Thyroid gland (tissue), 4 donors: ENCODE data around the gene KRTAP22-2. TPM values are rescaled to one million over a fixed set of nuclear protein-coding genes. Genes with fewer than 3 reads are reported as not detected.

Experiments
- DNase-seq, 2 donors: peaks; one replicate each; pipeline ENCODE4 v3.0.0-alpha.2; 2019
- H3K27ac ChIP-seq, 3 donors: fragments of 200-600 bp; sonication (generic); 1 replicate in 2 of 3; 2 replicates in 1 of 3; pipeline ENCODE4 v1.5.1; 2016 to 2019; ENCODE audit warnings: mild to moderate bottlenecking in 1 of 3, moderate library complexity in 1 of 3
- H3K27me3 ChIP-seq: fragments of 200-600 bp; sonication (generic); one replicate; pipeline ENCODE4 v1.5.1; 2019
- H3K36me3 ChIP-seq, 2 donors: fragments of 200-600 bp; sonication (generic); one replicate each; pipeline ENCODE4 v1.5.1; 2016 to 2019
- H3K4me1 ChIP-seq, 2 donors: fragments of 200-600 bp; sonication (generic); one replicate each; pipeline ENCODE4 v1.5.1; 2017 to 2019
- H3K4me3 ChIP-seq, 3 donors: fragments of 200-600 bp; sonication (generic); replicated peaks in 1 of 3; 1 replicate in 2 of 3; 2 replicates in 1 of 3; pipeline ENCODE4 v1.5.1; 2016; ENCODE audit warnings: mild to moderate bottlenecking in 1 of 3
- H3K9me3 ChIP-seq: fragments of 200-600 bp; sonication (generic); one replicate; pipeline ENCODE4 v1.5.1; 2017
- CTCF ChIP-seq, 6 experiments: fragments of 200-600 bp in 3 of 6; fragments of 450-650 bp in 3 of 6; sonication (generic) in 3 of 6; IDR thresholded peaks; one replicate each; pipeline ENCODE4 v1.5.1; 2016 to 2019; ENCODE audit warnings: antibody characterized with exemption in 6 of 6, mild to moderate bottlenecking in 2 of 6, inconsistent platforms in 1 of 6, moderate library complexity in 1 of 6
- POLR2A ChIP-seq, 2 donors: fragments of 450-650 bp; IDR thresholded peaks; one replicate each; pipeline ENCODE4 v1.6.1; 2017; ENCODE audit warnings: antibody characterized with exemption in 2 of 2, mild to moderate bottlenecking in 2 of 2, moderate library complexity in 1 of 2
- WGBS, 2 donors: methylation state at CpG; one replicate each; pipeline ENCODE4 v1.1.5; 2017; 5-methylcytosine and 5-hydroxymethylcytosine counted together
- intact Hi-C: fragments of 100-400 bp; cut with DNase I; formaldehyde crosslinking; loops from one replicate; pipeline ENCODE4 v1.15.1; 2023
- small RNA-seq: library from RNA; depleted of rRNA; stranded (forward); fragments of <200 nt; gene quantifications from one replicate; pipeline ENCODE3, GENCODE V24; 2016
- total RNA-seq, 4 donors: library from RNA; depleted of rRNA; stranded (reverse); fragments of >200 nt; gene quantifications; one replicate each; pipeline ENCODE4 v1.2.3, GENCODE V29; 2016

KRTAP22-2 gene
- total RNA-seq, 4 donors from 2014 or later, result not detected

GRCh38 chr21:30555095-30555494, 35.1 kb downstream of the KRTAP22-2 start:
- H3K4me1 ChIP-seq, result no peaks in the 10 kb centered on the region
- H3K27ac ChIP-seq, result no peak overlapping the region
- intact Hi-C loops, result no loop called here
- no peaks in the 10 kb centered on the region for H3K27me3 ChIP-seq
- H3K36me3 ChIP-seq, result no peaks in the 10 kb centered on the region
- WGBS, 2 donors, result 92 to 94% methylated on average over 2 of the region's 2 CpGs
- no peaks in the 10 kb centered on the region for H3K9me3 ChIP-seq
- TF ChIP-seq CTCF (IDR thresholded peaks at IDR 0.05), result no peak
- TF ChIP-seq POLR2A (IDR thresholded peaks at IDR 0.05), result no peak
- no peak overlapping the region for H3K4me3 ChIP-seq
- DNase-seq, result no peak

GRCh38 chr21:30552782-30553181, 37.4 kb downstream of the KRTAP22-2 start:
- Histone ChIP-seq H3K4me3 (no peak overlapping the region), H3K27ac (no peak overlapping the region), H3K36me3 (no peaks in the 10 kb centered on the region), H3K27me3 (no peaks in the 10 kb centered on the region), H3K4me1 (no peaks in the 10 kb centered on the region), H3K9me3 (no peaks in the 10 kb centered on the region)
- DNase-seq, result no peak
- TF ChIP-seq CTCF (IDR thresholded peaks at IDR 0.05), result no peak
- no peak for TF ChIP-seq POLR2A (IDR thresholded peaks at IDR 0.05)
- intact Hi-C loops, result no loop called here
- WGBS, 2 donors, result 89 to 93% methylated on average over 1 of the region's 1 CpG

GRCh38 chr21:30541764-30542163, 48.4 kb downstream of the KRTAP22-2 start, which contains the start of gene KRTAP19-6:
Gene KRTAP19-6, minus strand, starts transcription at chr21:30541864. Its CDS starts 31 bp downstream, at chr21:30541833.
- Histone ChIP-seq H3K27ac (no peak within 1 kb of the TSS), H3K4me3 (no peak within 1 kb of the TSS), H3K27me3 (no peaks in the 10 kb centered on the region), H3K4me1 (no peaks in the 10 kb centered on the region), H3K9me3 (no peaks in the 10 kb centered on the region), H3K36me3 (no peaks in the 10 kb centered on the region)
- 88 to 95% methylated on average over 1 of the region's 1 CpG for WGBS, 2 donors
- no peak for DNase-seq
- intact Hi-C loops, result no loop called here
- TF ChIP-seq POLR2A (IDR thresholded peaks at IDR 0.05) (no peak), CTCF (IDR thresholded peaks at IDR 0.05) (no peak)

Small RNA genes lying within 50 kb of the gene (small RNA-seq; reads per million reads assigned to genes)
- gene KRTAP20-1 (not detected), gene KRTAP20-4 (not detected), gene KRTAP22-1 (not detected), gene KRTAP22-2 (not detected)

Other genes starting within 250 kb of the KRTAP22-2 start
- not detected for gene KRTAP23-1, start 241.8 kb downstream of the KRTAP22-2 start, total RNA-seq
- not detected for gene KRTAP13-2, start 218.1 kb downstream of the KRTAP22-2 start, total RNA-seq
- gene KRTAP13-1, start 194.4 kb downstream of the KRTAP22-2 start, total RNA-seq, result not detected
- gene KRTAP13-3, start 164.5 kb downstream of the KRTAP22-2 start, total RNA-seq, result not detected
- not detected for gene KRTAP13-4, start 160.2 kb downstream of the KRTAP22-2 start, total RNA-seq
- gene KRTAP15-1, start 150.1 kb downstream of the KRTAP22-2 start, total RNA-seq, result not detected
- gene KRTAP19-1, start 110.0 kb downstream of the KRTAP22-2 start, total RNA-seq, result not detected
- not detected for gene KRTAP19-2, start 103.0 kb downstream of the KRTAP22-2 start, total RNA-seq
- gene KRTAP19-3, start 98.4 kb downstream of the KRTAP22-2 start, total RNA-seq, result not detected
- gene KRTAP19-4, start 93.2 kb downstream of the KRTAP22-2 start, total RNA-seq, result not detected
- not detected for gene KRTAP19-5, start 88.3 kb downstream of the KRTAP22-2 start, total RNA-seq
- gene KRTAP19-6, start 48.5 kb downstream of the KRTAP22-2 start, total RNA-seq, result not detected
- not detected for gene KRTAP19-7, start 29.1 kb downstream of the KRTAP22-2 start, total RNA-seq
- gene KRTAP6-3, start 2.0 kb upstream of the KRTAP22-2 start, total RNA-seq, result not detected
- not detected for gene KRTAP6-2, start 8.5 kb upstream of the KRTAP22-2 start, total RNA-seq
- not detected for gene KRTAP22-1, start 10.7 kb upstream of the KRTAP22-2 start, total RNA-seq
- not detected for gene KRTAP6-1, start 23.5 kb upstream of the KRTAP22-2 start, total RNA-seq
- gene KRTAP20-1, start 26.0 kb upstream of the KRTAP22-2 start, total RNA-seq, result not detected
- not detected for gene KRTAP20-4, start 30.2 kb upstream of the KRTAP22-2 start, total RNA-seq
- gene KRTAP20-2, start 44.8 kb upstream of the KRTAP22-2 start, total RNA-seq, result not detected
- not detected for gene KRTAP20-3, start 52.5 kb upstream of the KRTAP22-2 start, total RNA-seq
- gene KRTAP21-3, start 128.4 kb upstream of the KRTAP22-2 start, total RNA-seq, result not detected
- gene KRTAP21-2, start 156.9 kb upstream of the KRTAP22-2 start, total RNA-seq, result not detected
- not detected for gene KRTAP21-1, start 165.0 kb upstream of the KRTAP22-2 start, total RNA-seq
- gene KRTAP8-1, start 222.9 kb upstream of the KRTAP22-2 start, total RNA-seq, result not detected
- gene KRTAP7-1, start 239.4 kb upstream of the KRTAP22-2 start, total RNA-seq, result not detected